GM10266 (cell line): ENCODE data around the gene ZNF595.
A peak's percentile ranks its signal among the peaks of the same experiment; 100 is the strongest.
"Not testable (repeated sequence)": the region's sequence is repeated elsewhere in the genome, so short reads cannot be mapped to it uniquely, and the experiment has no call there.

ENCODE experiments used
- DNase-seq: peaks from one replicate; pipeline ENCODE4 v3.0.0; 2012; ENCODE audit errors: extremely low spot score
- CTCF ChIP-seq: IDR thresholded peaks from 2 replicates; pipeline ENCODE4 v1.5.1; 2012; ENCODE audit warnings: mild to moderate bottlenecking, low read depth; ENCODE audit not compliant: control insufficient read depth, insufficient read depth; ENCODE audit errors: missing control alignments

The ZNF595 gene

GRCh38 chr4:112771-113170 lies 59.6 kb downstream of the ZNF595 start:
- no peak for DNase-seq
- TF ChIP-seq CTCF: no peak

- DNase-seq: no peak
- TF ChIP-seq CTCF: no peak
Observed at GRCh38 chr4:113732-114131, 60.6 kb downstream of the ZNF595 start.

- TF ChIP-seq CTCF: no peak
- DNase-seq: no peak
Observed at GRCh38 chr4:114149-114548, 61.0 kb downstream of the ZNF595 start.

GRCh38 chr4:116499-116898 lies 63.4 kb downstream of the ZNF595 start:
- no peak for DNase-seq
- TF ChIP-seq CTCF: no peak

GRCh38 chr4:120616-121015 lies 67.5 kb downstream of the ZNF595 start:
- TF ChIP-seq CTCF: no peak
- DNase-seq: no peak

GRCh38 chr4:121408-122084 lies 68.4 kb downstream of the ZNF595 start:
- DNase-seq: no peak
- TF ChIP-seq CTCF: no peak

- DNase-seq: not testable (repeated sequence)
Observed at GRCh38 chr4:123922-124274, 70.8 kb downstream of the ZNF595 start.

- peak; percentile 94 for DNase-seq
- TF ChIP-seq CTCF: no peak
Observed at GRCh38 chr4:124275-125081, 71.4 kb downstream of the ZNF595 start, which contains the start of gene ZNF718. Gene ZNF718 (plus strand): TSS chr4:124501. CDS start chr4:124671, 170 bp downstream.
